ENCODE measurements around the gene UBE2QL1.

Gene UBE2QL1

DNA sequence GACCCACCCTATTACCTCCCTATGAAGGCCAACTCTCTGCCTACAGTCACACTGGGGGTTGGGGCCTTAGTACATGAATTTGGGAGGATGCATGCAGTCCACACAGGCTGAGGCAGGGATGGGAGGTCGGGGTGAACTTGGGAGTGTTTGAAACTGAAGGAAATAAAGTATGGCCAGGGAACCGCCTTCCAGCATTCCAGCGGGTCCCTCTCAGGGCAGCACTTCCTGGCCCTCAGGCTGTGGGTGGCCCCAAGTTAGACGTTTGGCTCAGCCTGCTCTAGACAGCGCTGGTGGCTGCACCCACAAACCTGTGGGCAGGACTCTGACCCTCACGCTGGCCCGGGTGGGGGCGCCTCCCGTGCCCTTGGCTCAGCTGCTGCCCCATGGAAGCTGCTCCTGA is 74.3 kb downstream of the UBE2QL1 start:
- Histone ChIP-seq H3K27me3 (peaks cover 0 to 3% of the 10 kb centered on the region in 2 donors), H3K27ac (no peak overlapping the region), H3K4me3 (no peak overlapping the region), H3K36me3 (no peaks in the 10 kb centered on the region), H3K4me1 (no peaks in the 10 kb centered on the region), H3K9me3 (no peaks in the 10 kb centered on the region)
- intact Hi-C loops (cut with DNase I; ENCODE audit: low total_unique reads) = no loop called here
- DNase-seq = no peak
- TF ChIP-seq, protein P1, sequence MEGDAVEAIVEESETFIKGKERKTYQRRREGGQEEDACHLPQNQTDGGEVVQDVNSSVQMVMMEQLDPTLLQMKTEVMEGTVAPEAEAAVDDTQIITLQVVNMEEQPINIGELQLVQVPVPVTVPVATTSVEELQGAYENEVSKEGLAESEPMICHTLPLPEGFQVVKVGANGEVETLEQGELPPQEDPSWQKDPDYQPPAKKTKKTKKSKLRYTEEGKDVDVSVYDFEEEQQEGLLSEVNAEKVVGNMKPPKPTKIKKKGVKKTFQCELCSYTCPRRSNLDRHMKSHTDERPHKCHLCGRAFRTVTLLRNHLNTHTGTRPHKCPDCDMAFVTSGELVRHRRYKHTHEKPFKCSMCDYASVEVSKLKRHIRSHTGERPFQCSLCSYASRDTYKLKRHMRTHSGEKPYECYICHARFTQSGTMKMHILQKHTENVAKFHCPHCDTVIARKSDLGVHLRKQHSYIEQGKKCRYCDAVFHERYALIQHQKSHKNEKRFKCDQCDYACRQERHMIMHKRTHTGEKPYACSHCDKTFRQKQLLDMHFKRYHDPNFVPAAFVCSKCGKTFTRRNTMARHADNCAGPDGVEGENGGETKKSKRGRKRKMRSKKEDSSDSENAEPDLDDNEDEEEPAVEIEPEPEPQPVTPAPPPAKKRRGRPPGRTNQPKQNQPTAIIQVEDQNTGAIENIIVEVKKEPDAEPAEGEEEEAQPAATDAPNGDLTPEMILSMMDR (IDR thresholded peaks at IDR 0.05) = no peak

DNA sequence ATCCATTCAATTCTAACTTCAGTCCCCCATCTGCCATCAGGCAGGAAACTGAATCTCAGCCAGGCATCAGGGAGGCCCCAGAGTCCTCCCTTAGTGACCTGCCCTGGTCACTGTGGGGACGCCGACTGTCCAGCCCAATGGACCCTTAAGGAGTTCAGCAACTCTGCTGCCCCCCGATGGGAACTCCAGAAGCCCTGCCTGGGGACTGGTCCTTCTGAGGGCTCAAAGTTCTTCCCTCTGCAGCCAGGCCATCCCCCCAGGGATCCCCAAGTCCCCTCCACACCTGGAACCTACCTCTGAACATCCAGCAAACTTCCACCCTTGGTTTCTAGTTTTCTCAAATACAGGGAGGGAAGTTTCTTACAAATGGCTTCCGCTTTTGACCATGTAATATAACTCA is 76.8 kb downstream of the UBE2QL1 start:
- H3K9me3 ChIP-seq = no peaks in the 10 kb centered on the region
- H3K4me3 ChIP-seq = no peak overlapping the region
- H3K27ac ChIP-seq = no peak overlapping the region
- intact Hi-C loops (cut with DNase I; ENCODE audit: low total_unique reads) = no loop called here
- DNase-seq = no peak
- no peaks in the 10 kb centered on the region for H3K4me1 ChIP-seq
- peaks cover 0 to 3% of the 10 kb centered on the region in 2 donors for H3K27me3 ChIP-seq
- no peaks in the 10 kb centered on the region for H3K36me3 ChIP-seq
- TF ChIP-seq, protein P1 (IDR thresholded peaks at IDR 0.05) = no peak

DNA sequence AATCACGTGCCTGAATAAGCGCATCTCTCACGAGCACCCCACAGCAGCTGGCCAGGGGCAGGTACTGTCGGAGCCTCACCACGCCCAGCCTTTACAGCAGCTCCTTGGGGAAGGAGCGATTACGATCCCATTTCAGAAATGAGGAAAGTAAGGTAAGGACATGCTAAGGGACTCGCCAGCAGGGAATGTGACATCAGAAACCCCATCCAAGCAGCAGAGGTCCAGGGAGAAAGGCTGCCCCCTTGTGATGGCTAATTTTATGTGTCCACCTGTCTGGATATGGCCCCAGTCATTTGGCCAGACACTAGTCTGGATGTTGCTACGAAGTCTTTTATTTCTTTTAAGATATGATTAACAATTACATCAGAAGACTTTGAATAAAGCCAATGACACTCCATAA is 77.3 kb downstream of the UBE2QL1 start:
- Histone ChIP-seq H3K36me3 (no peaks in the 10 kb centered on the region), H3K27ac (no peak overlapping the region), H3K4me3 (no peak overlapping the region), H3K4me1 (no peaks in the 10 kb centered on the region), H3K27me3 (peaks cover 0 to 3% of the 10 kb centered on the region in 2 donors), H3K9me3 (no peaks in the 10 kb centered on the region)
- TF ChIP-seq, protein P1 (IDR thresholded peaks at IDR 0.05) = no peak
- intact Hi-C loops (cut with DNase I; ENCODE audit: low total_unique reads) = no loop called here
- no peak for DNase-seq

DNA sequence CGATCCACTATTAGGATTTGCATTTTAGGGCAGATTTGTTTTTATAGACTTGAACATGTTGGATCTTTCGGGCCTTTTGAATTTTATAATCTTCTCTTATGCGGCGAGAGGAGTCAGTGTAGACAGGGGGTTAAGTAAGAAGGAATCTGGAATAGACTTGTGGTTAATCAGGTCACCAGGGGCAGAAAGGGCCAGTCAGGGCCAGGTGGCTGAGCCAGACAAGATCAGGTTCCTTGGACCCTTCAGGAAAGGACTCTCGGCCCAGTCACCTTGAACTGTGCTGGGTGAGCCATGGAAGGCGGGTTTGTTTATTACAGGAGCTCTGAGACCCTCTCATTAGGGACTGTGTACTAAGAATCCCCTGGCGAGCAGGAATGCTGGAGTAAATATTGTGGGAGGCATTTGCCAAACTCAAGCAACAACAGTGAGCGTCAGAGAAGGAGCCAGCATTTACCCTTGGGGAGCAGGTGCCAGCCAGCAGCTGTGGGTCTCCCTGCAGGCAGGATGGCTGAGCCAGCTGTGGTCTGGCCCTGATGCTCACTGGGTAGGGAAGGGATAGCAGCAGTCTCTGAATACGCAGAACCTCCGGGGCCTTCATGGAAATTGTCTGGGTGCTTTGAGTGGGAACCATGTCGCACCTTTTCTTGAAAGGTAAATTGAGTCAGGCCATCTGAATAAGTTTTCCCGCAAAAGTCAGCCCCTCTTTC is 79.2 kb downstream of the UBE2QL1 start:
- H3K9me3 ChIP-seq = no peaks in the 10 kb centered on the region
- TF ChIP-seq, protein P1 (IDR thresholded peaks at IDR 0.05) = no peak
- no peak overlapping the region for H3K27ac ChIP-seq
- no peaks in the 10 kb centered on the region for H3K4me1 ChIP-seq
- no peak for DNase-seq
- intact Hi-C loops (cut with DNase I; ENCODE audit: low total_unique reads) = no loop called here
- H3K4me3 ChIP-seq = no peak overlapping the region
- H3K27me3 ChIP-seq = no peaks in the 10 kb centered on the region
- H3K36me3 ChIP-seq = no peaks in the 10 kb centered on the region

DNA sequence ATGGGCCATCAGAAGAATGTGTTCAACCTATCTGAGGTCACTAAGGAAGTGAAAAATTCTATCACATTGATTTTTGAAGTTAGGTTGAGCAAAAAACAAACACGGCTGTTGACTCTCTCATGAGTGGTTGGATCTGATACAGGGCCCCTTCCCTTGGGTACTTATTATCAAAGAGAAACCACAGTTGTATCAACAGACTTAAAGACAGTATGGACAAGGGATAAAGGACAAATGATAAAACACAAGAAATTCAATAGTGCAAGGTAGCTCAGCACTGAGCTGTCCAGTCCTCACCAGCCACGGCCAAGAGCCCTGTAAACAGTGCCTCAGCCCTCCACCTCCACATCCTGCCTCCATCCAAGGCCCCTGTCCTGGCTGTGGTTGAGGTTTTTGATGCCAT is 86.9 kb downstream of the UBE2QL1 start:
- Histone ChIP-seq H3K27me3 (no peaks in the 10 kb centered on the region), H3K9me3 (no peaks in the 10 kb centered on the region), H3K4me1 (peaks cover 0 to 11% (median 3%) of the 10 kb centered on the region in 4 donors), H3K27ac (no peak overlapping the region), H3K36me3 (no peaks in the 10 kb centered on the region), H3K4me3 (no peak overlapping the region)
- TF ChIP-seq, protein P1 (IDR thresholded peaks at IDR 0.05) = no peak
- intact Hi-C loops (cut with DNase I; ENCODE audit: low total_unique reads) = no loop called here
- DNase-seq = no peak

Data from tibial artery (tissue), 4 donors.